Thyroid gland (tissue), 4 donors: ENCODE data around the gene IFNLR1.

ENCODE experiments used
- POLR2A ChIP-seq, 2 donors: fragments of 450-650 bp; IDR thresholded peaks; one replicate each; pipeline ENCODE4 v1.6.1; 2017; ENCODE audit warnings: antibody characterized with exemption in 2 of 2, mild to moderate bottlenecking in 2 of 2, moderate library complexity in 1 of 2
- TF ChIP-seq, protein P1 (sequence below), 6 experiments: fragments of 200-600 bp in 3 of 6; fragments of 450-650 bp in 3 of 6; sonication (generic) in 3 of 6; IDR thresholded peaks; one replicate each; pipeline ENCODE4 v1.5.1; 2016 to 2019; ENCODE audit warnings: antibody characterized with exemption in 6 of 6, mild to moderate bottlenecking in 2 of 6, inconsistent platforms in 1 of 6, moderate library complexity in 1 of 6

- TF ChIP-seq, protein P1, sequence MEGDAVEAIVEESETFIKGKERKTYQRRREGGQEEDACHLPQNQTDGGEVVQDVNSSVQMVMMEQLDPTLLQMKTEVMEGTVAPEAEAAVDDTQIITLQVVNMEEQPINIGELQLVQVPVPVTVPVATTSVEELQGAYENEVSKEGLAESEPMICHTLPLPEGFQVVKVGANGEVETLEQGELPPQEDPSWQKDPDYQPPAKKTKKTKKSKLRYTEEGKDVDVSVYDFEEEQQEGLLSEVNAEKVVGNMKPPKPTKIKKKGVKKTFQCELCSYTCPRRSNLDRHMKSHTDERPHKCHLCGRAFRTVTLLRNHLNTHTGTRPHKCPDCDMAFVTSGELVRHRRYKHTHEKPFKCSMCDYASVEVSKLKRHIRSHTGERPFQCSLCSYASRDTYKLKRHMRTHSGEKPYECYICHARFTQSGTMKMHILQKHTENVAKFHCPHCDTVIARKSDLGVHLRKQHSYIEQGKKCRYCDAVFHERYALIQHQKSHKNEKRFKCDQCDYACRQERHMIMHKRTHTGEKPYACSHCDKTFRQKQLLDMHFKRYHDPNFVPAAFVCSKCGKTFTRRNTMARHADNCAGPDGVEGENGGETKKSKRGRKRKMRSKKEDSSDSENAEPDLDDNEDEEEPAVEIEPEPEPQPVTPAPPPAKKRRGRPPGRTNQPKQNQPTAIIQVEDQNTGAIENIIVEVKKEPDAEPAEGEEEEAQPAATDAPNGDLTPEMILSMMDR (IDR thresholded peaks at IDR 0.05), result no peak
- no peak for TF ChIP-seq POLR2A (IDR thresholded peaks at IDR 0.05)
These were observed 79.5 kb downstream of the IFNLR1 start for GRCh38 chr1:24107462-24108138.
